Right lobe of liver (tissue), 4 donors: ENCODE data around the gene EDDM3A.
"Not testable (repeated sequence)": the region's sequence is repeated elsewhere in the genome, so short reads cannot be mapped to it uniquely, and the experiment has no call there.

ENCODE experiments used
- CTCF ChIP-seq, 4 donors: fragments of 200-600 bp in 3 of 4; fragments of 450-650 bp in 1 of 4; IDR thresholded peaks; one replicate each; pipeline versions ENCODE4 v1.5.1 to v1.8.0; 2016 to 2022; ENCODE audit warnings: antibody characterized with exemption in 4 of 4, mild to moderate bottlenecking in 2 of 4
- POLR2A ChIP-seq: fragments of 450-650 bp; IDR thresholded peaks from one replicate; pipeline ENCODE4 v1.6.1; 2017; ENCODE audit warnings: antibody characterized with exemption, mild to moderate bottlenecking
- donor health status: DM: no; HTN: no; CAD: no.
- donor health status: DM: no; HTN: no; CAD: no.
- donor health status: DM: no; HTN: yes; CAD: no.

GRCh38 chr14:20738292-20738691 is 7.4 kb upstream of the EDDM3A start:
- not testable (repeated sequence) for TF ChIP-seq CTCF (IDR thresholded peaks at IDR 0.05); POLR2A
